Measurements from ENCODE around the gene PLAC8.
"Not testable (repeated sequence)": the region's sequence is repeated elsewhere in the genome, so short reads cannot be mapped to it uniquely, and the experiment has no call there.

PLAC8 gene

GRCh38 chr4:83146841-83147240 is 32.3 kb upstream of the PLAC8 start:
- no peak overlapping the region for H3K4me3 ChIP-seq (replicated peaks; ENCODE audit: low read depth, low read length)
- DNase-seq (ENCODE audit: extremely low read depth, low read depth) = no peak
- no peak for TF ChIP-seq CTCF (IDR thresholded peaks at IDR 0.05; ENCODE audit: low read depth, low read length, missing control alignments)

GRCh38 chr4:83145776-83146175 is 31.2 kb upstream of the PLAC8 start:
- not testable (repeated sequence) for DNase-seq (ENCODE audit: extremely low read depth, low read depth); H3K4me3 ChIP-seq (replicated peaks; ENCODE audit: low read depth, low read length)

- H3K4me3 ChIP-seq (replicated peaks; ENCODE audit: low read depth, low read length) = no peak overlapping the region
- no peak for DNase-seq (ENCODE audit: extremely low read depth, low read depth)
Measured at GRCh38 chr4:83139514-83140156, 25.1 kb upstream of the PLAC8 start.

GRCh38 chr4:83138946-83139345 is 24.4 kb upstream of the PLAC8 start:
- no peak for DNase-seq (ENCODE audit: extremely low read depth, low read depth)
- no peak for TF ChIP-seq CTCF (IDR thresholded peaks at IDR 0.05; ENCODE audit: low read depth, low read length, missing control alignments)
- no peak overlapping the region for H3K4me3 ChIP-seq (replicated peaks; ENCODE audit: low read depth, low read length)

More at GRCh38 chr4:83139514-83140156, 25.1 kb upstream of the PLAC8 start:
- TF ChIP-seq CTCF (IDR thresholded peaks at IDR 0.05; ENCODE audit: low read depth, low read length, missing control alignments) = no peak

GRCh38 chr4:83132065-83132464 is 17.5 kb upstream of the PLAC8 start:
- no peak for DNase-seq (ENCODE audit: extremely low read depth, low read depth)
- H3K4me3 ChIP-seq (replicated peaks; ENCODE audit: low read depth, low read length) = no peak overlapping the region
- no peak for TF ChIP-seq CTCF (IDR thresholded peaks at IDR 0.05; ENCODE audit: low read depth, low read length, missing control alignments)

- no peak for TF ChIP-seq CTCF (IDR thresholded peaks at IDR 0.05; ENCODE audit: low read depth, low read length, missing control alignments)
- no peak for DNase-seq (ENCODE audit: extremely low read depth, low read depth)
- H3K4me3 ChIP-seq (replicated peaks; ENCODE audit: low read depth, low read length) = no peak overlapping the region
Measured at GRCh38 chr4:83129264-83129663, 14.7 kb upstream of the PLAC8 start.

GRCh38 chr4:83128240-83128929 is 13.9 kb upstream of the PLAC8 start:
- DNase-seq (ENCODE audit: extremely low read depth, low read depth) = no peak
- TF ChIP-seq CTCF (IDR thresholded peaks at IDR 0.05; ENCODE audit: low read depth, low read length, missing control alignments) = no peak
- H3K4me3 ChIP-seq (replicated peaks; ENCODE audit: low read depth, low read length) = no peak overlapping the region
